CD4-positive, alpha-beta T cell treated with Interferon gamma for 1 hour (primary cell): Measurements from ENCODE around the gene KCTD5.

Experiments
- DNase-seq: peaks from one replicate; pipeline ENCODE4 v3.0.0-alpha.2; 2020

KCTD5 gene

DNA sequence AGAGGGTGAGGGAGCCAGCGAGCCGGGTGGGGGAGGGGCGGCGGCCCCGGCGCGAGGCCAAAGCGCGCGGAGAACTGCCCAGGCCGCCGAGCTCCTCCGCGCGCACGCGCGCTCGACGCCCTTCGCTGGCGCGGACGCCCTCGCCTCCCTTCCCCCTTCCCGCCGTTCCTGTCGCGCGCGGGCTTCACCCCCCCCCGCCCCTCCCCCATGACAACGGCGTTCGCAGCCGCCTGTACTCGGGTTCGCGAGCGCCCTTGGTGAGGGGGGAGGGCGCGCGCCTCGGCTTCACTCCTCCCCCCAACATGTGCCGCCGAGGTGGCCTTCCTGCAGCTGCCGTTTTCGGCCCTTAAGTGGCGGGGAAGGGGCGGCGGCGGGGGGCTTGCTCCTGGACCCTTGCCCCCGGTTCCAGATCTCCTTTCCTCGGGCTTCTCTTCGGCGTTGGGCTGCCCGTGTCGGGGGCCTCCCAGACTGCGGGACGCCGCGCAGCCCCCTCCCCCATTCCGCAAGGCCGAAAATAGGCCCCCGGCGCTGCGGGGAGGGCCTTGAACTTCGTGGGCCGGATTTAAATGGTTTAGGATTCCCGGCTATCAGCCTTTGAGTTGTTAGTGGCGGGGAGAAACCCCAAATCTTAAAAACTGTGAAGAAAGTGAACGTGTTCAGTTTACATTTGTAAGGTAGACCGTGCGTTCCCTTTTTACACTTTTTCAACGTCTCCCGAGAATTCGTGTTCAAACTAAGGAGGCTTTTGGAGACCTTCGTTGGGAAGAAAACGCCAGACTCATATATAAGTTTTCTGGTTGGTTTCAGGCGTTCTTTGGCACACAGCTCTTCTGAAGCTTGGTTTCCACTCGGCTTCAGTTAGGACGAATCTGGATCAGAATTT, 70.8 kb downstream of the KCTD5 start:
- peak; percentile 78 for DNase-seq

DNA sequence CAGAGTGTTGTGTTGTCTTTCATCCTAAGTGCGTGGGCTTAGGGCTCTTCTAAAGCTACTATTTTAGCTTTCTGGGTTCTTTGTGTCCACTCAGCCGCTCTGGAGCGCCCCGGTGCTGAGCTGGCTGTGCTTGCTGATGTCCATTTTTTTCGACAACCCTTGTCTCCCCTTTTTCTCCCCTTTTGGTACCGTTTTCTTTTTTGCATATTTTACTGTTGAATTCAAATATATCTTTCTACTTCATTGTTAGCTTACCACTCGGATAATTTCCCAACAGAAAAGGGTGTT, 71.4 kb downstream of the KCTD5 start:
- no peak for DNase-seq

GRCh38 chr16:2755158-2755557, 72.8 kb downstream of the KCTD5 start:
- no peak for DNase-seq

- DNase-seq: no peak
Observed at GRCh38 chr16:2756288-2757015, 74.1 kb downstream of the KCTD5 start.

DNA sequence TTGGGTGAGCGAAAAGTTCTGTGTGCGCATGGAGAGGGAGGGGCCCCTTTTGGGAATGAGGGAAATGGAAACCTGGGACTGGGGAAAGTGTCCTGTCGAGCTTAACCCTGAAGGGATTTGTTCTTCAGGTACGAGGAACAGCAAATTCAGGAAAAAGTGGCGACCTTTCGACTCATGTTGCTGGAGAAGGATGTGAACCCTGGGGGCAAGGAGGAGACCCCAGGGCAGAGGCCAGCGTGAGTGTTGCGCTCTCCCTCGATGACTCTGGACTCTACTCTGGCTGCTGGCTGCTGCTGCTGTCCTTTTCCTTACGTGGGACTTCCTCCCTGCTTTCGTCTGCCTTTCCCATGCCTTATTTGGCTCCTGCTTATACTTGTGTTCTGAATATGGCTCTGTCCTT, 75.0 kb downstream of the KCTD5 start:
- DNase-seq: no peak
